Measurements from ENCODE around the gene ABCA1.

GRCh38 chr9:104842698-104843097, 85.3 kb downstream of the ABCA1 start:
- TF ChIP-seq POLR2A (IDR thresholded peaks at IDR 0.05) (no peak), CTCF (IDR thresholded peaks at IDR 0.05) (no peak)

Data from upper lobe of left lung (tissue), 4 donors.